ENCODE results near the gene MEIOC.
A peak's percentile ranks its signal among the peaks of the same experiment; 100 is the strongest.
"Not testable (repeated sequence)": the region's sequence is repeated elsewhere in the genome, so short reads cannot be mapped to it uniquely, and the experiment has no call there.

The MEIOC gene

GRCh38 chr17:44655983-44656710 lies at the start of gene MEIOC:
TSS of gene MEIOC (plus strand) at chr17:44656468. CDS start at chr17:44656614, 146 bp downstream.
- DNase-seq (ENCODE audit: low read depth in 2 of 2): peak; percentile 27 to 36

DNA sequence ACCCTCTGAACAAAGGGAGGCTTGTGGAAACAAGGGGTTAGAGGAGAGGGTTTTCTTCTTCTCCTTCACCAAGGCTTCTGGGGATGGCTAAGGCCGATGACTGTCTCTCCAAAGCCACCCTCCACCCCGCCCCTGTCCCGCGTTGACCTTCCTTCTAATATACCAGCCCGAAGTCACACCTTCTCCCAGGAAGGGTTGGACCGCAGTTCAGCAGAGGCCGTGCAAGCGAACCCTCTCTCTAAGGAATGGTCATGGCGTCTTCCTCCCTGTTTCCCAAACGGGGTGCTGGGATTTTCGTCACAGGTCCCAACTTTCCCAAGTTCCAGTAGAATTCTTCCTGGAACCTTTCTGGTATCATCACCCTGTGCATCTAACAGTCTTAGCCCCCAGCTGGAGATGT lies 49.6 kb upstream of the MEIOC start:
- no peak for DNase-seq (ENCODE audit: low read depth in 2 of 2)

DNA sequence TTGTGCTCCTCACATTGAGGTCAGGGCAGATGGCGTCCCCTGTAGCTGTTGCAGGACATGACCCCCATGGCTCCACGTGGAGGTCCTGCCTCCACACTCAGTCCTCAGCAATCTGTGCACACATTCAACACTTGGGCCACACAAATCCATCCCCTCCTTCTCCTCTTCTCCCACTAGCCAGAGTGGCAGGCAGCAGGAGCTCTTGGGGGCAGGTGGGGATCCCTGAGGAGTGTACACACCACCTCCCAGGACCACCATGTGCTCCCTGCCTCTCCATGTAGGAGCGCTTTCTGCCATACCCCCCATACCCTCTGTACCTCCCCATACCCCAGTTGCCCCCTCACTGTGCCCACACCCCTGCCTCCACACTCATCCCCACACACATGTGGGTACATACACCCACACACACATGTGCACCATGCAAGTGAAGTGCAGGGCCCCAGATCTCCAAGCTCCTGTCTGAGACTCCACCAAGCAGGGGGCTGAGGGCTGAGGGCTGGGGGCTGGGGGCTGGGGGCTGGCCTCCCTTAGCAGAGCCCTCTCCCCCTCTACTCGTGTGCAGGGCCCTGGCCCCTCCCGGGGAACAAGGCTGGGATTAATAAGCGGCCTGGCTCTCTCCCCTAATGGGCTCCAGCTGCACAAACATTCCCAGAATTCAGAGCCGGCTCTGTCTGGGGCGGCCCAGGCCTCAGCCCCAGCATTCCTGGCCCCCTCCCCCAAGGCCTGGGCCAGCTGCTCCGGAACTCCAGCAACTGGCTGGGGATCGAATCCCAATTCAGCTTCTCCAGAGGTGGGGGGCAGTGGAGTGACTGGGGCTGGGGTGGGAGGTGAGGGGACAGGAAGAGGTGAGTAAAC lies 48.2 kb upstream of the MEIOC start:
- no peak for DNase-seq (ENCODE audit: low read depth in 2 of 2)

GRCh38 chr17:44608727-44609435 lies 47.4 kb upstream of the MEIOC start:
- DNase-seq (ENCODE audit: low read depth in 2 of 2): no peak

GRCh38 chr17:44610331-44610730 lies 45.9 kb upstream of the MEIOC start:
- DNase-seq (ENCODE audit: low read depth in 2 of 2): no peak

DNA sequence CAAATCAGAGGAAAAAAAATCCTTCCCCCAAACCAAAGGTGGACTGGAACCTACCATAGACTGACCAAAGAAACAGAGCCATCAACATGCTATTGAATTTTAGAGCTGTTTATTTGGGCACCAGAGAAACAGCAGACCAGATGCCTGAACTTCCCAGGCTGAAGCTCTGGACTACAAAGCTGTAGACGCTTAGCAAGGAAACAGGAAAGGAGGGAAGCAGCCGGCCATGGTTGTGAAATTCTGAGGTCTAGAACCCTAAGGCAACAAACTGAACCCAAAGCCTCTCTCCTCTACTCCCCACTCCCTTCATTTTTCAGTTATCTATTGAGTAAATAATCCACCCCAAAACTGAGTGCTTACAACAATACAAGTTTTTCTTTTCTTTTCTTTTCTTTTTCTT lies 45.4 kb upstream of the MEIOC start:
- DNase-seq (ENCODE audit: low read depth in 2 of 2): no peak

DNA sequence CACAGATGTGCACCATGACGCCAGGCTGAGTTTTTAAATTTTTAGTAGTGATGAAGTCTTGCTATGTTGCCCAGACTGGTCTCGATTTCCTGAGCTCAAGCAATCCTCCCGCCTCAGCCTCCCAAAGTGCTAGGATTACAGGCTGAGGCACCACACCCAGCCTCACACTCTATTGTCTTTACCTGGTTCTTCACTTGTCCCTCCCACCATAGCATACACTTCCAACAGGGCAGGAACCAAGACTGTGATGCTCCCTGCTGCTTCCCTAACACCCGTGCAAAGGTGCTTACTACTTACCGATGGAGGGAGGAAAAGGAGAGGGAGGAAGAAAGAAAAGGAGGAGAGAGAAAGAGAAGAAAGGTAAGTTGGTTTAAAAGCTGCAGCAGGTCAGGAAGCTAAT lies 41.4 kb upstream of the MEIOC start:
- no peak for DNase-seq (ENCODE audit: low read depth in 2 of 2)

DNA sequence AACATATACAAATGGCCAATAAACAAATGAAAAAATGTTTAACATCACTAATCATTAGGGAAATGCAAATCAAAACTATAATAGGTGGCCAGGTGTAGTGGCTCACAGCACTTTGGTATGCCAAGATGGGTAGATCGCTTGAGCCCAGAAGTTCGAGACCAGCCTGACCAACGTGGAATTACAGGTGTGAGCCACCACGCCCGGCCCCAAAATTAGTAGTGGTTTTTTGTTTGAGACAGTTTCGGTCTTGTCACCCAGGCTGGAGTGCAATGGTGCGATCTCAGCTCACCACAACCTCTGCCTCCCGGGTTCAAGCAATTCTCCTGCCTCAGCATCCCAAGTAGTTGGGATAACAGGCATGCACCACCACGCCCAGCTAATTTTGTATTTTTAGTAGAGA lies 37.6 kb upstream of the MEIOC start:
- DNase-seq (ENCODE audit: low read depth in 2 of 2): not testable (repeated sequence)

DNA sequence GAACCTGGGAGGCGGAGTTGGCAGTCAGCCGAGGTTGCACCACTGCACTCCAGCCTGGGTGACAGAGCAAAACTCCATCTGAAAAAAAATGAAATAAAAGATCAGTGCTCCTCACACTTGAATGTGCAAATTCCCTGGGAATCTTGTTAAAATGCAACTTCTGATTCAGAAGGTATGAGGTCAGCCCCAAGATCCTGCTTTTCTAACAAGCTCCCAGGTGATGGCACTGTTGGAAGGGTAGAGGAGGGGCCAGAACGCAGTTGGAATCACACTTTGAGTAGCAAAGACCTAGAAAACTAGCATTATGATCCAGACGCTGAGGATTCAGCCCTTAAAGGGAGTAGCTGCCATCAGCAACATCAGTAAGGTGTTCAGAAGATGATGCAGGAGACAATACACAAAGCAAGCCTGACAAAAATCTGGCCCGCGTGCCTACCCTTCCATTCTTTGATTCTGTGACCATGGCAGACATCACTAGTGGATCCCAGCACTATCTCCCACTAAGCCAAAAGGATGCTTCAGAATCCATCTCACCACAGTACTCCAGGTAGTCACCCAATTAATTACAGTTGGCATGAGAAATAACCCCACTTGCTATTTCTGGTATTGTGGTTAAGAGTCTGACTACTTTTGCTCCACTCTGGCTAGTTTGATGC lies 33.1 kb upstream of the MEIOC start:
- DNase-seq (ENCODE audit: low read depth in 2 of 2): no peak

DNA sequence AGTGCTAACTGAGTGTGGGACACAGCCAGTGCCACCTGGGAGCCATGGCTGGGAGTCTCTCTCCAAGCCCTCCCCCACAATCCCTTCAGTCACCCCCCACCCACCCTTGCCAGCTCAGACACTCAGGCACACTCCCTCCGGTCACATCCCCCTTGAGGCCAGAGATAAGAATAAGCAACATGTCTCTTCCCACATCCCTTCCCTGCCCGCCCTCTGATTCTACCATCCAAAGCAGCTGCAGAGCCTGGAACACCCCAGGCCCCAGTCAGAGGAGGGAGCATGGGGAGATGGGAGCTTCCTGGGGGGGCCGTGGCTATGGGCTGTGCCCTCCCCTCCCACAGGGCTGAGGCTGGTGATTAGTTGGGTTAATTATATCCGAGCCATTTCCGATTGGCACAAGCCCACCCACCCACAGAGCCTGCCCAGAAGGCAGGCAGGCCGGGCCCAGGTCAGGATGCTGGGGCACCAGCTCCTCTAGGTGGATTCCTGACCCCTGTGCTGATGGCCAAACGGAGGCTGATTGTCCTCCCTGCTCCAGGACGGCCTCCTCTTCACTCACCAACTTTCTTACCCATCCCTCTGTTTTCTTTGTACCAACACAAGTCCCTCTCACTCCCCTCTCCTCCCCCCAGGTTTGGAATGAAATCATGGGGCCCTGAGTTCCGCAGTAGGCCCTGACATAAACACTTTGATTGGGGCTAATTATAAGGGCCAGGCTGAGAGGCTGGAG lies 28.6 kb upstream of the MEIOC start:
- DNase-seq (ENCODE audit: low read depth in 2 of 2): no peak

GRCh38 chr17:44628243-44629188 lies 27.8 kb upstream of the MEIOC start:
- DNase-seq (ENCODE audit: low read depth in 2 of 2): no peak

DNA sequence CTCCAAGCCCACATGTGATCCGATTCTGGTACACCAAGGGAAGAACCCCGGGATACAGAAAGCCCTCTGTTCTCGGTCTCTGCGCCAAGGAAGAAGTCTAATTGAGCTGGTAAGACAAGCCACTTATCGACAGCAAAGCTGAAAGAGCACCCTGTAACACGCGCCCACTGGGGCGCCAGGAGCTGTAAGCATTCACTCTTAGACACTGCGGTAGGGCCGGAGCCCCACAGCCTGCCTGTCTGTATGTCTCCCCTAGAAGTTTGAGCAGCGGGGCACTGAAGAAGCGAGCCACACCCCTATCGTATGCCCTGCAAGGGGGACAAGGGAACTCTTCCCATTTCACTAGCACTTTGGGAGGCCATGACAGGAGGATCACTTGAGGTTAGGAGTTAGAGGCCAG lies 27.0 kb upstream of the MEIOC start:
- DNase-seq (ENCODE audit: low read depth in 2 of 2): no peak

GRCh38 chr17:44630703-44631102 lies 25.6 kb upstream of the MEIOC start:
- no peak for DNase-seq (ENCODE audit: low read depth in 2 of 2)

GRCh38 chr17:44633998-44634397 lies 22.3 kb upstream of the MEIOC start:
- no peak for DNase-seq (ENCODE audit: low read depth in 2 of 2)

- not testable (repeated sequence) for DNase-seq (ENCODE audit: low read depth in 2 of 2)
Observed at GRCh38 chr17:44634401-44634800, 21.9 kb upstream of the MEIOC start.

DNA sequence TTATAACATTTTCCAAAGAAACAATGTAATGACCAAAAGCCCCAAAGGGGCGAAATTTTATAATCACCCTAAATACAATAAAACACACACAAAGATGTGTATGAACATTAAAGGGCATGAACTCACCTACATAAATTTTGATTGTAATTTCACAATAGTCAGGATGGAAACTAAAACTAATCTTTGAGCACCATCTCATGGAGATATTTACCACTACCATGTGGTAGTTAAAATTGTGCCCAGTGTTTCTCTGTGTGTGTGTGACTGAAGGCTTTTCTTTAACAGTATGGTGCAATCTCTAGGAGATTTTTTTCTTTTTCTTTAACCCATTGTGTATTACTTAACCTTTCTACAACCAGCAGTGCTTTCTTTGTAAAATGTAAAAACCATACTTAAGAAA lies 19.7 kb upstream of the MEIOC start:
- no peak for DNase-seq (ENCODE audit: low read depth in 2 of 2)

DNA sequence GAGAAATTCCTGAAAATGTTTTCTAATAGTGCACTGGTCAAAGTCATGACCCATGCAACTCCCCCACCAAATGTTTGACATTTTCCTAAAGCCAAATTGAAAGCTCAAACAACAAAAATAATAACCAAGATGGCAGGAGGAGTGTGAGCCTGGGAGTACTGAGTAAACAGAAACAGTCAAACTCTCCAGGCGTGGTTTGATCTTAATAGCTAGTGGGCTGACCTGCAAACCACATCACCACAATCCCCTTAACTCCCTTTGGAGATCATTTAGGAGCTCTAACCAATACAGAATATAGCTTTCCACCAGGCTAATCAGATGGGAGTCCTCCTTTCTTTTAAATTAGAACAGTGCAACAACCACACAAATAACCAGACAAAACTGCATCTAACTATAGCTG lies 19.2 kb upstream of the MEIOC start:
- no peak for DNase-seq (ENCODE audit: low read depth in 2 of 2)

- no peak for DNase-seq (ENCODE audit: low read depth in 2 of 2)
Observed at GRCh38 chr17:44642834-44643233, 13.4 kb upstream of the MEIOC start.

DNA sequence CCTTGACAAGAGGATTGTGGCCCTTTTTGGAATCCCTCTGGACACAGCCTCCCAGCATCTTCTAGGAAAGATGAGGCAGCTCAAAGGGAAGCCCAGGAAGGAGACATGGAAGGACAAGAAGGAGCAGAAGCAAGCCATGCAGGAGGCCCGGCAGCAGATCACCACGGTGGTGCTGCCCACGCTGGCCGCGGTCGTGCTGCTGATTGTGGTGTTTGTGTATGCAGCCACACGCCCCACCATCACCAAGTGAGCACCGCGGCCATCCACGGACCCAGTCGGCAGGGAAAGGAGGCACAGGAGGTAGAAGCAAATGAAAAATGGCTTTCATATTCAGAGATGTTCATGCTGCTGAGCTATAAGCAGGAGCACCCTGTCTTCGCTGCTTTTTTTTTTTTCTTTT lies 10.9 kb upstream of the MEIOC start:
- no peak for DNase-seq (ENCODE audit: low read depth in 2 of 2)

- DNase-seq (ENCODE audit: low read depth in 2 of 2): no peak
Observed at GRCh38 chr17:44646280-44646679, 10.0 kb upstream of the MEIOC start.

Data from stimulated activated CD4-positive, alpha-beta T cell treated with anti-CD3 and anti-CD28 coated beads, Interleukin-4, amount 100 ng/mL, for 48 hours (primary cell).